AG09309 (cell line): ENCODE measurements around the gene MBD6.

ENCODE experiments used
- DNase-seq: peaks from one replicate; pipeline ENCODE4 v3.0.0-alpha.2; 2010; ENCODE audit warnings: low read depth
- H3K4me3 ChIP-seq: 2 replicates; pipeline ENCODE4 v1.5.1; 2011; ENCODE audit warnings: mild to moderate bottlenecking, low read depth, low read length, moderate library complexity; ENCODE audit not compliant: control insufficient read depth
- CTCF ChIP-seq: IDR thresholded peaks from 2 replicates; pipeline ENCODE4 v1.5.1; 2011; ENCODE audit warnings: mild to moderate bottlenecking, low read depth, low read length, inconsistent platforms; ENCODE audit not compliant: insufficient read depth, control insufficient read depth; ENCODE audit errors: missing control alignments

The MBD6 gene

DNA sequence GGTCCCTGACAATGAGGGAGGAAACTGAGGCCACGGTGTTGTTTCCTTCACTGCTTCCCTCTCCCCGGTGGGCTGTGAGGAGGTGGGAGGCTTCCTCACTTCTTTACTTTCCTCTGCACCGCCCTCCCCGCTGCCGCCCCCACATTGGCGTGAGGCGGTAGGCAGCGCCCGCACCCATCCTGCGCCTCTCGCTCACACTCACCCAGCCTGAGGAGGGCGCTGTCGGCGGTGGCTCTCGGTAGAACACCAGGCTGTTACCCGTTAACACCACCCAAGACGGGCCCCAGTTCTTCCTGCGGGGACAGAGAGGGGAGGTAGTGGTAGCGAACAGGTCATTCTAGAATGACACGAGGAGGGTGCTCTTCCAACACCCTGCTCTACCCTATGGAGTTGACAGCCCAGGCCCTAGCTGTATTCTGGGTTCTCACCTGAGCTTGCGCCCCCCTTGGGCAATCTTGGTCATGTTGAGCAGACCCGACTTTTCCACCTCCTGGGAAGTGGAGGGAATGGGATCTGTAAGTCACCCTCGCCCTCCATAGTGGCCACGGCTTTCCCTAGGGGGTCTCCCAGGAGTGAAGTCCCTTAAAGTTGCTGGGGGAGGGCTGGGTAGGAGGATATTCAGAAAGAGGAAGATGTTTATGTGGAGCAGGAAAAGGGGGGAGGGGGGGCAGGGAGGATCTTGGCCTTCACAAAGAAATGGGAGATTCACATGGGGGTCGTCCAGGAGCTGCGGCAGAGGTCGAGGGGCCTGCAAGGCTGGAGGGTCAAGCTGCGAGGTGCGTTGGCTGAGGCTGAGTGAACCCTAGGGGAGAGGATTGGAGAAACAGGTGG lies 46.2 kb upstream of the MBD6 start:
- peak; percentile 23 for TF ChIP-seq CTCF
- no peak overlapping the region; the same call in 1 of the 2 replicates for H3K4me3 ChIP-seq
- no peak for DNase-seq

DNA sequence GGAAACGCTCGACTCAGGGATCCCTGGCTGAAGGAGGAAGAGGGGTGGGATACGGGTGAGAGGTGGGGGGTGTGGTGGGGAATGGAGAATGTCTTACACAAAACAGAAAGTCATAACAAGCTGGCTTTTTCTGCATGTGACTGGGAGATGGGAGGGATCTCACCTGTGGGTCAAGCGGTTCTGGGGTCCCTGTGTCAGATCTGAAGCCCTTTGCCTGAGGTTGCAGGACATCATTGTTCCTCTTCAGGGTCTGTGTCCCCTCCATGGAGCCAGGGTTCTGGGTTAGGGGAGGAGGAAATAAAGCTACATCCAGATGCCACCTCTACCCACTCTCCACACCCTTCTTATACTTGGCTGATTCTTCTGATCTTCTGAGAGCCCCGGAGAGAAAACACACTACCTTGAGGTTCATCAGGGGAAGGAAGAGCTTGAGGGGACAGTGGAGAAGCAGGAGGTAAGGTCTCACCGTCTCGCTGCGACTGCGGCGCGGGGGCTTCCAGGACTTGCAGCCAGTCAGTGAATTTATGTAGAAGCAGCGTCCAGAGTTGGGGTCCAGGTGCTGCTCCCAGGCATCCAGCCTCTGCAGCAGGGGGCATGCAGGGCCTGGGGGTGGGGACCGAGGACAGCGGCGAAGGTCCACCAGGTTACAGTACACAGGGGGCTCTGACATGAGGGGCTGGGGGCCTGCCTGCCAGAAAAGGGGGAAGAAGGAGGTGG lies 45.5 kb upstream of the MBD6 start:
- no peak for TF ChIP-seq CTCF
- DNase-seq = no peak
- H3K4me3 ChIP-seq = no peak overlapping the region

- no peak for TF ChIP-seq CTCF
- DNase-seq = no peak
- no peak overlapping the region for H3K4me3 ChIP-seq
These were observed 44.6 kb upstream of the MBD6 start for GRCh38 chr12:57477710-57478681.

- DNase-seq = no peak
- no peak overlapping the region for H3K4me3 ChIP-seq
- no peak for TF ChIP-seq CTCF
These were observed 43.6 kb upstream of the MBD6 start for GRCh38 chr12:57479043-57479375.

- H3K4me3 ChIP-seq = no peak within 1 kb of the TSS
- no peak for DNase-seq
These were observed 43.1 kb upstream of the MBD6 start, which contains the start of gene ARHGAP9 for GRCh38 chr12:57479376-57480115. TSS of gene ARHGAP9 (minus strand) at chr12:57479866. CDS start at chr12:57479406, 460 bp downstream.

More at GRCh38 chr12:57479376-57480115, 43.1 kb upstream of the MBD6 start, which contains the start of gene ARHGAP9:
- TF ChIP-seq CTCF = no peak
